ENCODE results near the gene GOLGA6L6.
"Not testable (repeated sequence)": the region's sequence is repeated elsewhere in the genome, so short reads cannot be mapped to it uniquely, and the experiment has no call there.

Gene GOLGA6L6

GRCh38 chr15:20541700-20542099, at the start of gene GOLGA6L6:
GOLGA6L6 (minus strand) TSS chr15:20541800; CDS start chr15:20541709, 91 bp downstream.
- DNase-seq (ENCODE audit: low read depth in 2 of 2) = not testable (repeated sequence)

GRCh38 chr15:20590069-20590468, 48.5 kb upstream of the GOLGA6L6 start:
- not testable (repeated sequence) for DNase-seq (ENCODE audit: low read depth in 2 of 2)

- not testable (repeated sequence) for DNase-seq (ENCODE audit: low read depth in 2 of 2)
These were observed 45.2 kb upstream of the GOLGA6L6 start for GRCh38 chr15:20586821-20587220.

- DNase-seq (ENCODE audit: low read depth in 2 of 2) = not testable (repeated sequence)
These were observed 41.1 kb upstream of the GOLGA6L6 start for GRCh38 chr15:20582726-20583115.

GRCh38 chr15:20582109-20582725, 40.6 kb upstream of the GOLGA6L6 start:
- not testable (repeated sequence) for DNase-seq (ENCODE audit: low read depth in 2 of 2)

- not testable (repeated sequence) for DNase-seq (ENCODE audit: low read depth in 2 of 2)
These were observed 39.9 kb upstream of the GOLGA6L6 start for GRCh38 chr15:20581261-20582108.

GRCh38 chr15:20579662-20580061, 38.1 kb upstream of the GOLGA6L6 start:
- DNase-seq (ENCODE audit: low read depth in 2 of 2) = not testable (repeated sequence)

GRCh38 chr15:20551289-20551688, 9.7 kb upstream of the GOLGA6L6 start:
- DNase-seq (ENCODE audit: low read depth in 2 of 2) = not testable (repeated sequence)

GRCh38 chr15:20505926-20506658, 35.5 kb downstream of the GOLGA6L6 start:
- not testable (repeated sequence) for DNase-seq (ENCODE audit: low read depth in 2 of 2)

GRCh38 chr15:20502839-20503238, 38.8 kb downstream of the GOLGA6L6 start:
- DNase-seq (ENCODE audit: low read depth in 2 of 2) = not testable (repeated sequence)

GRCh38 chr15:20501512-20502222, 39.9 kb downstream of the GOLGA6L6 start:
- not testable (repeated sequence) for DNase-seq (ENCODE audit: low read depth in 2 of 2)

GRCh38 chr15:20497781-20498180, 43.8 kb downstream of the GOLGA6L6 start:
- not testable (repeated sequence) for DNase-seq (ENCODE audit: low read depth in 2 of 2)

GRCh38 chr15:20493035-20493434, 48.6 kb downstream of the GOLGA6L6 start:
- DNase-seq (ENCODE audit: low read depth in 2 of 2) = not testable (repeated sequence)

- DNase-seq (ENCODE audit: low read depth in 2 of 2) = not testable (repeated sequence)
These were observed 49.0 kb downstream of the GOLGA6L6 start for GRCh38 chr15:20492598-20492997.

GRCh38 chr15:20489320-20489719, 52.3 kb downstream of the GOLGA6L6 start:
- DNase-seq (ENCODE audit: low read depth in 2 of 2) = not testable (repeated sequence)

Measured in stimulated activated CD8-positive, alpha-beta memory T cell treated with anti-CD3 and anti-CD28 coated beads, Interleukin-15, amount 100 ng/mL, for 4 hours (primary cell).